HCT116 (cell line): ENCODE data around the gene NLN. TPM values are rescaled to one million over a fixed set of nuclear protein-coding genes. Genes with fewer than 3 reads are reported as not detected.

Experiments used
- ATAC-seq: fragments of 200-7000 bp; cut with Tn5 transposase; 2 replicates; pipeline ENCODE4 v1.9.1; 2020; ENCODE audit warnings: mild to moderate bottlenecking, moderate library complexity
- BruUV-seq: library from RNA; stranded (reverse); fragments of 400-500 nt; replicated peaks from 2 replicates; lab custom pipeline; 2021; lab: Mats Ljungman, UMichigan
- CTCF ChIA-PET: fragments of 300-600 bp; sonication (Branson Sonifier 250); formaldehyde crosslinking; loops from one replicate; lab custom pipeline; 2021; ENCODE audit warnings: antibody characterized with exemption; lab: Charles Lee
- POLR2A ChIA-PET: fragments of 300-600, 350-600 bp; sonication (Branson Sonifier 250); formaldehyde crosslinking; loops from one replicate; lab custom pipeline; 2021; ENCODE audit warnings: antibody characterized with exemption; lab: Charles Lee
- RAD21 ChIA-PET, 2 experiments: fragments of 300-600 bp; sonication (Branson Sonifier 250); formaldehyde crosslinking; loops; one replicate each; lab custom pipeline; 2023; ENCODE audit warnings: low total read pairs in 2 of 2; ENCODE audit not compliant: uncharacterized antibody in 2 of 2, unreplicated experiment in 2 of 2, low non-redundant PET in 1 of 2; lab: Charles Lee
- DNase-seq: peaks from one replicate; pipeline ENCODE4 v3.0.0-alpha.2; 2010; ENCODE audit warnings: low read depth, low spot score
- H2AFZ ChIP-seq: fragments of 200-600 bp; shearing (Covaris generic), sonication (generic); 2 replicates; pipeline ENCODE4 v1.6.1; 2017; ENCODE audit warnings: low read depth, mixed run types, mixed read lengths, antibody characterized with exemption, low read length; ENCODE audit not compliant: poor library complexity, severe bottlenecking
- H3K27ac ChIP-seq: 2 replicates; pipeline ENCODE4 v1.5.1; 2012; ENCODE audit warnings: low read depth, low read length
- H3K27me3 ChIP-seq: fragments of 200-600 bp; sonication (generic); 2 replicates; pipeline ENCODE4 v1.6.1; 2016; ENCODE audit warnings: mixed run types, low read length, mixed read lengths; ENCODE audit not compliant: insufficient read depth
- H3K36me3 ChIP-seq, 2 experiments: fragments of 200-500 bp in 1 of 2; fragments of 200-600 bp in 1 of 2; sonication (Bioruptor generic) in 1 of 2; sonication (generic) in 1 of 2; 2 replicates each; pipeline versions ENCODE4 v1.5.1 to v1.6.1; 2014 to 2016; ENCODE audit warnings: low read length in 2 of 2, inconsistent platforms in 1 of 2, mixed read lengths in 1 of 2, mixed run types in 1 of 2; ENCODE audit not compliant: insufficient read depth in 2 of 2, control insufficient read depth in 1 of 2
- H3K4me1 ChIP-seq, 2 experiments: fragments of 200-600 bp in 1 of 2; sonication (generic) in 1 of 2; 2 replicates each; pipeline versions ENCODE4 v1.5.1 to v1.6.1; 2012 to 2017; ENCODE audit warnings: low read length in 2 of 2, inconsistent platforms in 1 of 2, mild to moderate bottlenecking in 1 of 2, mixed read lengths in 1 of 2, mixed run types in 1 of 2, moderate library complexity in 1 of 2; ENCODE audit not compliant: insufficient read depth in 2 of 2, control insufficient read depth in 1 of 2
- H3K4me2 ChIP-seq: fragments of 200-600 bp; sonication (generic); 2 replicates; pipeline ENCODE4 v1.6.1; 2017; ENCODE audit warnings: mixed run types, low read length, mixed read lengths
- H3K4me3 ChIP-seq, 2 experiments: fragments of 200-600 bp in 1 of 2; sonication (generic) in 1 of 2; replicated peaks in 1 of 2; 2 replicates each; pipeline ENCODE4 v1.5.1; 2011 to 2016; ENCODE audit warnings: low read length in 2 of 2, control low read depth in 1 of 2, low read depth in 1 of 2, mild to moderate bottlenecking in 1 of 2, mixed read lengths in 1 of 2, mixed run types in 1 of 2
- H3K79me2 ChIP-seq: fragments of 200-600 bp; sonication (generic); 2 replicates; pipeline ENCODE4 v1.6.1; 2017; ENCODE audit warnings: mild to moderate bottlenecking, mixed run types, low read length, moderate library complexity, mixed read lengths; ENCODE audit not compliant: insufficient read depth
- H3K9ac ChIP-seq: fragments of 200-600 bp; sonication (generic); 2 replicates; pipeline ENCODE4 v1.6.1; 2016; ENCODE audit warnings: low read length, mixed read lengths
- H3K9me2 ChIP-seq: fragments of 200-600 bp; sonication (generic), shearing (Covaris generic); 2 replicates; pipeline ENCODE4 v1.6.1; 2017; ENCODE audit warnings: mixed run types, mild to moderate bottlenecking, moderate library complexity; ENCODE audit not compliant: insufficient read depth
- H3K9me3 ChIP-seq, 2 experiments: fragments of 200-500 bp in 1 of 2; fragments of 200-600 bp in 1 of 2; sonication (Bioruptor generic) in 1 of 2; sonication (generic) in 1 of 2; 2 replicates each; pipeline ENCODE4 v1.6.1; 2014 to 2017; ENCODE audit warnings: low read length in 2 of 2, mixed read lengths in 2 of 2, inconsistent platforms in 1 of 2, low read depth in 1 of 2, mild to moderate bottlenecking in 1 of 2, mixed run types in 1 of 2, moderate library complexity in 1 of 2; ENCODE audit not compliant: control insufficient read depth in 1 of 2, insufficient read depth in 1 of 2
- H4K20me1 ChIP-seq: fragments of 200-600 bp; sonication (generic), shearing (Covaris generic); 2 replicates; pipeline ENCODE4 v1.6.1; 2017; ENCODE audit warnings: mixed run types, mild to moderate bottlenecking, moderate library complexity; ENCODE audit not compliant: insufficient read depth
- EGR1 ChIP-seq: IDR thresholded peaks from 2 replicates; pipeline ENCODE4 v1.6.1; 2012; ENCODE audit warnings: low read depth
- ELF1 ChIP-seq: IDR thresholded peaks from 2 replicates; pipeline ENCODE4 v1.6.1; 2012; ENCODE audit warnings: low read depth, borderline replicate concordance
- EZH2phosphoT487 ChIP-seq: fragments of 200-600 bp; IDR thresholded peaks from 2 replicates; pipeline ENCODE4 v1.6.1; 2018; ENCODE audit warnings: antibody characterized with exemption, borderline replicate concordance
- FOSL1 ChIP-seq: IDR thresholded peaks from 2 replicates; pipeline ENCODE4 v1.6.1; 2012; ENCODE audit warnings: low read depth
- JUND ChIP-seq: IDR thresholded peaks from 2 replicates; pipeline ENCODE4 v1.6.1; 2012
- POLR2A ChIP-seq: IDR thresholded peaks from 2 replicates; pipeline ENCODE4 v1.7.0; 2011; ENCODE audit warnings: borderline replicate concordance; ENCODE audit not compliant: insufficient read depth, insufficient read length; ENCODE audit errors: extremely low read depth
- POLR2AphosphoS5 ChIP-seq: IDR thresholded peaks from 2 replicates; pipeline ENCODE4 v1.6.1; 2011; ENCODE audit warnings: mild to moderate bottlenecking, low read depth, low read length, moderate library complexity
- SIN3A ChIP-seq: IDR thresholded peaks from 2 replicates; pipeline ENCODE4 v1.6.1; 2012; ENCODE audit warnings: low read depth
- SP1 ChIP-seq: IDR thresholded peaks from 2 replicates; pipeline ENCODE4 v1.6.1; 2012; ENCODE audit warnings: low read depth
- TCF7L2 ChIP-seq: IDR thresholded peaks from 2 replicates; pipeline ENCODE4 v1.7.0; 2011; ENCODE audit warnings: borderline replicate concordance, inconsistent platforms; ENCODE audit not compliant: insufficient read depth, insufficient read length; ENCODE audit errors: extremely low read depth
- YY1 ChIP-seq: IDR thresholded peaks from 2 replicates; pipeline ENCODE4 v1.6.1; 2011; ENCODE audit warnings: low read length, low read depth, moderate library complexity, mild to moderate bottlenecking; ENCODE audit not compliant: insufficient replicate concordance; ENCODE audit errors: extremely low read depth
- ZFX ChIP-seq: fragments of 450-650 bp; IDR thresholded peaks from 2 replicates; pipeline ENCODE4 v1.6.1; 2017
- ZNF274 ChIP-seq: fragments of 200-500 bp; sonication (Bioruptor generic); IDR thresholded peaks from 2 replicates; pipeline ENCODE4 v1.6.1; 2014; ENCODE audit warnings: mild to moderate bottlenecking, low read depth, low read length, inconsistent platforms
- intact Hi-C: fragments of 100-400 bp; cut with micrococcal nuclease; formaldehyde crosslinking; loops from 2 replicates; pipeline ENCODE4 v1.10.0; 2022
- total RNA-seq: library from RNA; stranded (reverse); gene quantifications from one replicate; pipeline ENCODE4 v1.2.1, GENCODE V29; 2021; ENCODE audit not compliant: unreplicated experiment
- TF ChIP-seq, protein P1 (sequence below): IDR thresholded peaks from 2 replicates; pipeline ENCODE4 v1.6.1; 2011; ENCODE audit warnings: mild to moderate bottlenecking, low read length, moderate library complexity; ENCODE audit not compliant: insufficient replicate concordance; ENCODE audit errors: extremely low read depth
- TF ChIP-seq, protein P2 (sequence below), 3 experiments: fragments of 200-600 bp in 1 of 3; sonication (generic) in 1 of 3; IDR thresholded peaks in 2 of 3; conservative IDR thresholded peaks in 1 of 3; 2 replicates each; pipeline ENCODE4 v1.5.1; 2012 to 2017; ENCODE audit warnings: low read depth in 2 of 3, low read length in 2 of 3, antibody characterized with exemption in 1 of 3, borderline replicate concordance in 1 of 3, control low read depth in 1 of 3, mild to moderate bottlenecking in 1 of 3, mixed read lengths in 1 of 3, mixed run types in 1 of 3, moderate library complexity in 1 of 3; ENCODE audit not compliant: insufficient read depth in 1 of 3

The NLN gene
- total RNA-seq, 1 experiment from 2014 or later, result 67.6 TPM

DNA sequence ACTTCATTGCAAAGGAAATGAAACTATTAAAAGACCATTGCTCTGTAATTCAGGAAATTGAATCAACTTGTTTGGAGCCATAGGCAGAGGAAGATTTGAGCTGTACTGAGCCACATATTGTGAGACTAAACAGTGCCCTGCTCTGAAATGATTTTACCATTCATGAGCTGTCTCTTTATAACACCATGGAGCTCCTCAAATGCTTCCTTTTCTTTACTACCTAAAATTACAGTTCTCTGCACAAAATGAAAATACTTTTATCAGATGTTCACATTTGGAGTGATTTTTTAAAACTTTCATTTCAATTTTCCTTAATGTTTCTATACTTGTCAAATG is 97.9 kb downstream of the NLN start:
- intact Hi-C loops, result no loop called here
- CTCF ChIA-PET, result no interaction called here
- Histone ChIP-seq H3K9me3 (no peaks in the 10 kb centered on the region), H3K4me2 (no peak overlapping the region), H2AFZ (no peak overlapping the region), H3K4me3 (no peak overlapping the region), H3K27me3 (no peaks in the 10 kb centered on the region), H3K9me2 (no peaks in the 10 kb centered on the region), H3K9ac (no peak overlapping the region), H3K36me3 (no peaks in the 10 kb centered on the region), H3K79me2 (no peaks in the 10 kb centered on the region), H3K27ac (no peak overlapping the region), H4K20me1 (no peaks in the 10 kb centered on the region), H3K4me1 (peaks cover 19 to 35% of the 10 kb centered on the region in 2 experiments)
- POLR2A ChIA-PET, result no interaction called here
- TF ChIP-seq TCF7L2 (no peak), EGR1 (no peak), EZH2phosphoT487 (no peak), YY1 (no peak), POLR2AphosphoS5 (no peak), FOSL1 (no peak), ZFX (no peak), ELF1 (no peak), SIN3A (no peak), JUND (no peak), SP1 (no peak), ZNF274 (no peak), POLR2A (no peak)
- TF ChIP-seq, protein P1, sequence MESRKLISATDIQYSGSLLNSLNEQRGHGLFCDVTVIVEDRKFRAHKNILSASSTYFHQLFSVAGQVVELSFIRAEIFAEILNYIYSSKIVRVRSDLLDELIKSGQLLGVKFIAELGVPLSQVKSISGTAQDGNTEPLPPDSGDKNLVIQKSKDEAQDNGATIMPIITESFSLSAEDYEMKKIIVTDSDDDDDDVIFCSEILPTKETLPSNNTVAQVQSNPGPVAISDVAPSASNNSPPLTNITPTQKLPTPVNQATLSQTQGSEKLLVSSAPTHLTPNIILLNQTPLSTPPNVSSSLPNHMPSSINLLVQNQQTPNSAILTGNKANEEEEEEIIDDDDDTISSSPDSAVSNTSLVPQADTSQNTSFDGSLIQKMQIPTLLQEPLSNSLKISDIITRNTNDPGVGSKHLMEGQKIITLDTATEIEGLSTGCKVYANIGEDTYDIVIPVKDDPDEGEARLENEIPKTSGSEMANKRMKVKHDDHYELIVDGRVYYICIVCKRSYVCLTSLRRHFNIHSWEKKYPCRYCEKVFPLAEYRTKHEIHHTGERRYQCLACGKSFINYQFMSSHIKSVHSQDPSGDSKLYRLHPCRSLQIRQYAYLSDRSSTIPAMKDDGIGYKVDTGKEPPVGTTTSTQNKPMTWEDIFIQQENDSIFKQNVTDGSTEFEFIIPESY, result no peak
- TF ChIP-seq, protein P2, sequence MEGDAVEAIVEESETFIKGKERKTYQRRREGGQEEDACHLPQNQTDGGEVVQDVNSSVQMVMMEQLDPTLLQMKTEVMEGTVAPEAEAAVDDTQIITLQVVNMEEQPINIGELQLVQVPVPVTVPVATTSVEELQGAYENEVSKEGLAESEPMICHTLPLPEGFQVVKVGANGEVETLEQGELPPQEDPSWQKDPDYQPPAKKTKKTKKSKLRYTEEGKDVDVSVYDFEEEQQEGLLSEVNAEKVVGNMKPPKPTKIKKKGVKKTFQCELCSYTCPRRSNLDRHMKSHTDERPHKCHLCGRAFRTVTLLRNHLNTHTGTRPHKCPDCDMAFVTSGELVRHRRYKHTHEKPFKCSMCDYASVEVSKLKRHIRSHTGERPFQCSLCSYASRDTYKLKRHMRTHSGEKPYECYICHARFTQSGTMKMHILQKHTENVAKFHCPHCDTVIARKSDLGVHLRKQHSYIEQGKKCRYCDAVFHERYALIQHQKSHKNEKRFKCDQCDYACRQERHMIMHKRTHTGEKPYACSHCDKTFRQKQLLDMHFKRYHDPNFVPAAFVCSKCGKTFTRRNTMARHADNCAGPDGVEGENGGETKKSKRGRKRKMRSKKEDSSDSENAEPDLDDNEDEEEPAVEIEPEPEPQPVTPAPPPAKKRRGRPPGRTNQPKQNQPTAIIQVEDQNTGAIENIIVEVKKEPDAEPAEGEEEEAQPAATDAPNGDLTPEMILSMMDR (IDR thresholded peaks at IDR 0.05 in 2 of 3, conservative IDR thresholded peaks at IDR 0.05 in 1 of 3; ENCODE audit: borderline replicate concordance in 1 of 3, insufficient read depth in 1 of 3, low read depth in 2 of 3, low read length in 2 of 3), result no peak
- DNase-seq (no peak), ATAC-seq (no peak)
- no TSS peak for BruUV-seq
- RAD21 ChIA-PET, result no interaction called here
